ENCODE measurements around the gene DNAJC12. TPM values are rescaled to one million over a fixed set of nuclear protein-coding genes. Genes with fewer than 3 reads are reported as not detected.

The DNAJC12 gene
- total RNA-seq, 4 donors from 2014 or later: 0.51 to 0.98 TPM; not detected in 2

DNA sequence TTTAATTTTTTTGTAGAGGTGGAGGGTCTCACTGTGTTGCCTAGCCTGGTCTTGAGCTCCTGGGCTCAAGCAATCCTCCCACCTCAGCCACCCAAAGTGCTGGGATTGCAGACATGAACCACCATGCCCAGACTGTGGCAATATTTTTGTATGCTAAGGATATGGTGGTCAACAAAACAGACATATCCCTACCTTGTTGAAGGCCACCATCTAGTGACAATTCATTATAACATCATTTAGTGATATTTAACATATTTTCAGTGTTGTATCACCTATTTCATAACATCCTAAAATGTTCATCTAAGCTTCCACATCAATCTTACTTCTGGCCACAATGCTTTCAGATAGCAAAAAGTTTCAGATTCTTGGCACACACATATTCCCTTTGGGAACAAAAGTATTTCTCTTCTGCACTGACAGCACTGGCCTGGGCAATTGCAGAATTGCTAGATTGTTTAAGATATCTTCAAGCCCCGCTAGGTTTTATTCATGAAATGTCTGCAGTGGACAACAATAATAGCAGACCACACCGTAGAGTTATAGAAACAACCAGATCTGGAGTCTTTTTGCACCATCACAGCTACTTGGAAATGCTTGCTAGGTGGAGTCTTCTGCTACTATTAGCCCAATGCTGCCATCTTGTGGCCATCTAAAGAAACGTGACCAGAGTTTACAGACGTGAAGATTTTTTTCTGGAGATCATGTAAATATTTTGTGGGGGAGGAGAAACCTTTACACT, 58.4 kb downstream of the DNAJC12 start:
- TF ChIP-seq CTCF (IDR thresholded peaks at IDR 0.05; ENCODE audit: low read depth): no peak

- TF ChIP-seq CTCF (IDR thresholded peaks at IDR 0.05; ENCODE audit: low read depth): no peak
These were observed 61.6 kb downstream of the DNAJC12 start for GRCh38 chr10:67776371-67776770.

- no peak for TF ChIP-seq CTCF (IDR thresholded peaks at IDR 0.05; ENCODE audit: low read depth)
These were observed 62.7 kb downstream of the DNAJC12 start for GRCh38 chr10:67775279-67775678.

DNA sequence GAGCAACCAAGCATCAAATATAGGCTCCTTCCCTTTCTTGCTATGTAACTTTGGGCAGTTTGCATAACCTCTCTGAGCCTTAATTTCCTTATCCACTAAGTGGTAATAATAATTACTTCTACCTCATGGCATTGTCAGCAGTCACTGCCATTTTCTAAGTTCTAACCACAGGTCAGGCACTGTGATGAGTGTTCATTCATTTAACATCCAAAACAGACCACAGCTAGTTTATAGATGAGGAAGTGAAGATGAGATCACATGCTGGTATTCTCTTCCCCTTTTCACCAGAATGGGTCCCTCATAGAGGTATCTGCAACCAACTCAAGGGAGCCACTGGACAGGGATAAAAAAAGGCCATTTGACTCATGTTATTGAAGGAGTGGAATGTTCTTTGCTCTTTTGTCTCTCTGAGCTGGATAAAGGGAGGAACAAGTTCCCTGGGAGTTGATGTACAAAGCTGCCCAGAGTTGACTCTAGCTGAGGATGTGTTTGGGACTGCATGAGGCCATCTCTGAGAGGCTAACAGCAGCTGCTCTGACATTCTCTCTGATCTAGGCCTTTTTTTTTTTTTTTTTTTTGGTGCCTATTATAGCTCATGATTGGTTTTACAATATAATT, 65.0 kb downstream of the DNAJC12 start:
- no peak for TF ChIP-seq CTCF (IDR thresholded peaks at IDR 0.05; ENCODE audit: low read depth)

DNA sequence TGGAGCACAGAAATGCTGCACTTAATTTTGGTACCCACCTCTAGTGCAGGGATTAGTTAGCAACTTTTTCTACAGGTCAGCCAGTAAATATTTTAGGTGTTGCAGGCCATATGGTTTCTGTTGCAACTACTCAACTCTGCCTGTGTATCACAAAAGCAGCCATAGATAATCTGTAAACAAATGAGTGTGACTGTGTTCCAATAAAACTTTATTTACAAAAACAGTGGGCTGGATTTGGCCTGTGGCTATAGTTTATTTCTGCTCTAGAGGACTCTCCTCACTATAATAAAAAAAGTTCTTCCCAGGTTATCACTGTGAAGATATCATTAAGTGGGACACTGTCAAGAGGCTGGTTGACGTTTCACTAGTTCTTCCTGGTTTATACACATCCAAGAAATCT, 65.8 kb downstream of the DNAJC12 start:
- TF ChIP-seq CTCF (IDR thresholded peaks at IDR 0.05; ENCODE audit: low read depth): no peak

GRCh38 chr10:67771200-67771599, 66.8 kb downstream of the DNAJC12 start:
- TF ChIP-seq CTCF (IDR thresholded peaks at IDR 0.05; ENCODE audit: low read depth): no peak

- TF ChIP-seq CTCF (IDR thresholded peaks at IDR 0.05; ENCODE audit: low read depth): no peak
These were observed 67.5 kb downstream of the DNAJC12 start for GRCh38 chr10:67770537-67770936.

Data from subcutaneous adipose tissue (tissue), 4 donors.